Brain microvascular endothelial cell (primary cell): ENCODE data around the gene ARFRP1.
A peak's percentile ranks its signal among the peaks of the same experiment; 100 is the strongest.

Experiments
- DNase-seq: peaks from one replicate; pipeline ENCODE4 v3.0.0-alpha.2; 2020
- H3K27ac ChIP-seq: fragments of 250-450 bp; sonication (Bioruptor Pico); 2 replicates; pipeline ENCODE4 v1.5.1; 2020; ENCODE audit warnings: mild to moderate bottlenecking, moderate library complexity
- H3K27me3 ChIP-seq: fragments of 250-450 bp; sonication (Bioruptor Pico); replicated peaks from 2 replicates; pipeline ENCODE4 v1.5.1; 2020; ENCODE audit warnings: mild to moderate bottlenecking
- H3K36me3 ChIP-seq: fragments of 250-450 bp; sonication (Bioruptor Pico); replicated peaks from 2 replicates; pipeline ENCODE4 v1.5.1; 2020; ENCODE audit warnings: mild to moderate bottlenecking
- H3K4me3 ChIP-seq: 2 replicates; pipeline ENCODE4 v1.5.1; 2011; ENCODE audit warnings: low read depth, mild to moderate bottlenecking, control low read depth, low read length, moderate library complexity
- CTCF ChIP-seq: IDR thresholded peaks from 2 replicates; pipeline ENCODE4 v1.5.1; 2011; ENCODE audit warnings: low read depth, mild to moderate bottlenecking, moderate library complexity, low read length, control low read depth, inconsistent platforms; ENCODE audit errors: missing control alignments
- in situ Hi-C: cut with HindIII; loops from 2 replicates; pipeline ENCODE4 v1.10.0; 2017; ENCODE audit warnings: low sequenced_read_pairs, low pct_ligation_motif_present

The ARFRP1 gene

GRCh38 chr20:63741354-63741675 lies 33.5 kb upstream of the ARFRP1 start:
- Histone ChIP-seq H3K36me3 (peaks cover 15% of the 10 kb centered on the region), H3K27me3 (no peaks in the 10 kb centered on the region), H3K27ac (no peak overlapping the region), H3K4me3 (peak overlapping the region; percentile 55)
- TF ChIP-seq CTCF: no peak
- no peak for DNase-seq
- in situ Hi-C loops: no loop called here

- peak; percentile 43 for TF ChIP-seq CTCF
- no peaks in the 10 kb centered on the region for H3K27me3 ChIP-seq
- DNase-seq: peak; percentile 76
- in situ Hi-C loops: no loop called here
- H3K36me3 ChIP-seq: peaks cover 19% of the 10 kb centered on the region
- peak overlapping the region; percentile 55 for H3K4me3 ChIP-seq
- H3K27ac ChIP-seq: peak overlapping the region; percentile 36
Observed at GRCh38 chr20:63740627-63741353, 33.0 kb upstream of the ARFRP1 start.

GRCh38 chr20:63740070-63740626 lies 32.4 kb upstream of the ARFRP1 start:
- Histone ChIP-seq H3K36me3 (peaks cover 25% of the 10 kb centered on the region), H3K27ac (peak overlapping the region; percentile 36), H3K4me3 (peak overlapping the region; percentile 55), H3K27me3 (no peaks in the 10 kb centered on the region)
- TF ChIP-seq CTCF: no peak
- in situ Hi-C loops: no loop called here
- no peak for DNase-seq

- Histone ChIP-seq H3K27ac (peak within 1 kb of the TSS; percentile 36), H3K36me3 (peaks cover 28% of the 10 kb centered on the region), H3K4me3 (peak within 1 kb of the TSS; percentile 55), H3K27me3 (no peaks in the 10 kb centered on the region)
- TF ChIP-seq CTCF: no peak
- no peak for DNase-seq
- in situ Hi-C loops: no loop called here
Observed at GRCh38 chr20:63739130-63740069, 31.6 kb upstream of the ARFRP1 start, which contains the start of gene SLC2A4RG. Gene SLC2A4RG (plus strand): TSS chr20:63739776. CDS start chr20:63739913, 137 bp downstream.

- H3K27me3 ChIP-seq: no peaks in the 10 kb centered on the region
- no peak for TF ChIP-seq CTCF
- H3K4me3 ChIP-seq: no peak overlapping the region
- DNase-seq: no peak
- H3K36me3 ChIP-seq: peaks cover 31% of the 10 kb centered on the region
- H3K27ac ChIP-seq: no peak overlapping the region
- in situ Hi-C loops: no loop called here
Observed at GRCh38 chr20:63738687-63739129, 30.9 kb upstream of the ARFRP1 start.
